Measurements from ENCODE around the gene SLC1A3. TPM values are rescaled to one million over a fixed set of nuclear protein-coding genes. Genes with fewer than 3 reads are reported as not detected.

SLC1A3 gene
- total RNA-seq, 1 donor from 2014 or later, result 14.5 TPM

- Mint-ChIP-seq H3K27ac (no peak overlapping the region), H3K9me3 (ENCODE audit: low read depth) (no peaks in the 10 kb centered on the region), H3K4me1 (ENCODE audit: low read depth) (peaks cover 5% of the 10 kb centered on the region), H3K27me3 (no peaks in the 10 kb centered on the region), H3K36me3 (ENCODE audit: insufficient read depth) (no peaks in the 10 kb centered on the region), H3K4me3 (ENCODE audit: low read depth) (no peak overlapping the region)
- TF ChIP-seq CTCF (IDR thresholded peaks at IDR 0.05; ENCODE audit: unreplicated experiment), result no peak
- no peak for DNase-seq (ENCODE audit: low spot score, unreplicated experiment)
These were observed 51.2 kb downstream of the SLC1A3 start for GRCh38 chr5:36657563-36657995.

GRCh38 chr5:36658038-36658756 lies 51.8 kb downstream of the SLC1A3 start:
- no peaks in the 10 kb centered on the region for H3K9me3 Mint-ChIP-seq (ENCODE audit: low read depth)
- no peak for DNase-seq (ENCODE audit: low spot score, unreplicated experiment)
- H3K36me3 Mint-ChIP-seq (ENCODE audit: insufficient read depth), result no peaks in the 10 kb centered on the region
- no peak overlapping the region for H3K4me3 Mint-ChIP-seq (ENCODE audit: low read depth)
- TF ChIP-seq CTCF (IDR thresholded peaks at IDR 0.05; ENCODE audit: unreplicated experiment), result no peak
- peaks cover 5% of the 10 kb centered on the region for H3K4me1 Mint-ChIP-seq (ENCODE audit: low read depth)
- H3K27me3 Mint-ChIP-seq, result no peaks in the 10 kb centered on the region
- no peak overlapping the region for H3K27ac Mint-ChIP-seq

- Mint-ChIP-seq H3K4me3 (ENCODE audit: low read depth) (no peak overlapping the region), H3K36me3 (ENCODE audit: insufficient read depth) (no peaks in the 10 kb centered on the region), H3K4me1 (ENCODE audit: low read depth) (peaks cover 5% of the 10 kb centered on the region)
These were observed 53.0 kb downstream of the SLC1A3 start for GRCh38 chr5:36659411-36659810.

DNA sequence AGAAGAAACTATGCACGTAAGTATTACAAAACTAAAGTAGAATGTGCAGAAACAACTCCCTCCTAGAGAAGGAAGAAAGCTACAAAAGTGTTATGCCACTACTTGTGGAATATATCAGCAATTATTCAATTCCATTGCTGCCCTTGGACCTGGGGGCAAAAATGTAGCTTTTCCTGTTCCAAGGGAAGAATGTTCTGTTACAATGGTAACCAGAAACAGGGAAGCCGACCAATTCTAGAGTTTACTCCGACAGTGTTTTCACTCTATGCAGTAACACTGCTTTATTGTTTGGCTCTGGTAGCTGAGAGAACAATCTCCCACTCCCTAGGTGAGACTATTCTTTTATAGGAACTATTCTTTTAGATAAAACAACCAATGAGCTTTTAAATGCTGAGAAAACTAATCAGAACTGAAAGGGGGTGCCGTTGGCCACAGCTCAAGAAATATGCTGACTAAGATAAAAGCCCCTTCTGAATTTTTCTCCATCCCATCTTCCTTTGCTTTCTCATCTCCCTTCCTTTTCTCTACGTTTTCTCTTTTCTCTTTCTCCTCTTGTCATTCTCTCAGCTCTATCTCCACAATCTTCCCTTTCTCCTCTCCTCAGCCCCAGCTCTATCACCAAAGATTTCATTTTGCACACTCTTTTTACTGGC lies 54.1 kb downstream of the SLC1A3 start:
- peak overlapping the region; percentile 12 for H3K27ac Mint-ChIP-seq
- H3K9me3 Mint-ChIP-seq (ENCODE audit: low read depth), result no peaks in the 10 kb centered on the region
- no peak for TF ChIP-seq CTCF (IDR thresholded peaks at IDR 0.05; ENCODE audit: unreplicated experiment)
- peaks cover 5% of the 10 kb centered on the region for H3K4me1 Mint-ChIP-seq (ENCODE audit: low read depth)
- DNase-seq (ENCODE audit: low spot score, unreplicated experiment), result no peak
- no peaks in the 10 kb centered on the region for H3K27me3 Mint-ChIP-seq
- H3K36me3 Mint-ChIP-seq (ENCODE audit: insufficient read depth), result no peaks in the 10 kb centered on the region
- no peak overlapping the region for H3K4me3 Mint-ChIP-seq (ENCODE audit: low read depth)

More at GRCh38 chr5:36659411-36659810, 53.0 kb downstream of the SLC1A3 start:
- no peak overlapping the region for H3K27ac Mint-ChIP-seq
- TF ChIP-seq CTCF (IDR thresholded peaks at IDR 0.05; ENCODE audit: unreplicated experiment), result no peak
- DNase-seq (ENCODE audit: low spot score, unreplicated experiment), result no peak
- H3K27me3 Mint-ChIP-seq, result no peaks in the 10 kb centered on the region
- no peaks in the 10 kb centered on the region for H3K9me3 Mint-ChIP-seq (ENCODE audit: low read depth)

DNA sequence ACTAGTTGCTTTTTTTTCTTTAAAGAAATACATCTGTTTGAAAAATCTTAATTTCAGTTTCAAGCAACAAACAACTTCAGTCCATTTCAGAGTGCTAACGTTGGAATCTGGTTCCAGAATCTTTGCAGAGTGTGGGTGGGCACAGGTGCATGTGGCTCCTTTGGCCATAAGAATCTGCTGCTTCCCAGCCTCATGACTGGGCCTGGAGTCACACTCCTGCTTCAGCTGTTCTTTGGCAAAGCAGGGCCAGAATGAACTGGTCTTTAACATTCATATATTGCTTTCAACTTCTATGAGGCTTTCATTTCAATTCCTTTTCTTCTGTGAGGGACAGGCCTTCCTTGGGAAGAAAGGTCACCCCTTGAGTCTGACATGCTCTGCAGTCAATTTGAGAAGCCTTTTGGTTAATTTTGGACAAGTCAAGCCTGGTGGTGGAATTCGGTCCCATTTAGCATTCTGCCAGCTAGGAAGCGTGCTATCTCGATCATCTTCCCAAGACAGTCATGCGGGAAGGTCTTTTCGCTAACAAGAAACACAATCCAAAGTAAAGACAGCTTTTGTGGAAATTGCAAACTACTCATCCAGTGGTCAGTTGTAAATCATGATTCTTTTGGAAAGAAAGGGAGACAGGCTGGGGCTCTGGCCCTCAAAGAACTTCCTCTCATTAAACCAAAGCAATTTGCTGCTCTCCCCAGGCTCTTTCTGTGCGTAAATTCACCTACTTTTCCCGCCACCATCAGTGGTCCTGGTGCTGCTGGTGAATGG lies 55.2 kb downstream of the SLC1A3 start:
- H3K4me1 Mint-ChIP-seq (ENCODE audit: low read depth), result peaks cover 5% of the 10 kb centered on the region
- no peak overlapping the region for H3K27ac Mint-ChIP-seq
- no peaks in the 10 kb centered on the region for H3K36me3 Mint-ChIP-seq (ENCODE audit: insufficient read depth)
- H3K9me3 Mint-ChIP-seq (ENCODE audit: low read depth), result no peaks in the 10 kb centered on the region
- no peak overlapping the region for H3K4me3 Mint-ChIP-seq (ENCODE audit: low read depth)
- no peaks in the 10 kb centered on the region for H3K27me3 Mint-ChIP-seq
- DNase-seq (ENCODE audit: low spot score, unreplicated experiment), result no peak
- TF ChIP-seq CTCF (IDR thresholded peaks at IDR 0.05; ENCODE audit: unreplicated experiment), result no peak
